ENCODE data around the gene PAK4. TPM values are rescaled to one million over a fixed set of nuclear protein-coding genes. Genes with fewer than 3 reads are reported as not detected.
"Not testable (repeated sequence)": the region's sequence is repeated elsewhere in the genome, so short reads cannot be mapped to it uniquely, and the experiment has no call there.

The PAK4 gene
- total RNA-seq, 1 donor from 2014 or later = 8.5 TPM

DNA sequence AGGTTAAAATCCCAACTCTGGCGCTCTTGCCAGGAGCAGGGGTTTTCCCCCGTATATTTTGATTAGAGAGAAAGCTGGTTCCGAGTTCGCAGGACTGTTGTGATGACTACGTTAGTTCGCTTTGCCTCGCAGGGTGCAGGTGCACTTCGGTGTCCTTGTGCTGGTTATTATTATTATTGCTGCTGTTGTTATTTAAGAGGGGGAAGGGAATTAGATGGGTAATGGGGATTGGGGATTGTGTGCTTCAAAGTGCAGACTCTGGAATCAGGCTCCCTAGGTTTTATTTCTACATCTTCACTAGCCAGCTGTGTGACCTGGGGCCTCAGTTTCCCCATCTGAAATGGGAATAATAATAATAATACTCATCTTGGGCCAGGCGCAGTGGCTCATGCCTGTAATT, 26.2 kb upstream of the PAK4 start:
- no peak for DNase-seq (ENCODE audit: low read depth)

DNA sequence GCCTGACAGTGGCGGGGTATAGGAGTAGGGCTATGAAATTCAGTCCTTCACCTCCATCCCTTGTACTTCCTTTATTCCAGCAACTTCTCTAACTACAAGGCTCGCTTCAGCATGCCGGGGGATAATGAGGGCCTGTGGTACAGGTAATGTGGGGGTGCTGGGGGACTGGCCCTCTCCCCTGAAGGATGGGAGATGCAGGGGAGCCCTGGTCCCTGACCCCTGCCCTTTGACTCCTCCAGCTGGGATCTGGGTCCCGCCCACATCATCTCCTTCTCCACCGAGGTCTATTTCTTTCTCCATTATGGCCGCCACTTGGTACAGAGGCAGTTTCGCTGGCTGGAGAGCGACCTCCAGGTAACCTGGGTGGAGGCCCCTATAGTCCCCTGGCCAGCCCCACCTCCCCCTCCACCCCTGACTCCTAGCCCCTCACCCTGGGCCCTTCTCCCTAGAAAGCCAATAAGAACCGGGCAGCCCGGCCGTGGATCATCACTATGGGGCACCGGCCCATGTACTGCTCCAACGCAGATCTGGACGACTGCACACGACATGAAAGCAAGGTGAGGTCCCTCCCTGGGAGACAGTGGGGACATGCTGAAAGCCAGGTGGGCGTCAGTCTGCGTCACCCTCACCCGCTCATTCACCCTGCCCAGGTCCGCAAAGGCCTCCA, 25.0 kb upstream of the PAK4 start:
- DNase-seq (ENCODE audit: low read depth) = no peak

DNA sequence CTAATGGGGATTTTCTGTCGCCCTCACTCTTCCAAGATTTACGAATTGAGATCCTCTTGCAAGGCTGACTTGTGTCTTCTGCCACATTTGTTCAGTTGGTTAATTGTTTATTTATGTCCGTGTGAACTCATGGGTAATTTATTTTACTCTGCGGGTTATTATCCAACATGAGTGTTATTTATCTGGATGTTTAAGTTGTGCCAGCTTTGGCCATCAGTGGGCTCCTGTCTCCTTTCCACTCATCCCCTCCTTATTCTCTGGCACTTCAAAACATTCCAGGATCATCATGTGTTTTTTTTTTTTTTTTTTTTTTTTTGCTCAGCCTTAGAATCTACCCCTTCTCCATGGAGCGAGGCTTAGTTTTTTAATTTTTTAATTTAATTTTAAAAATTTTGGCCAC, 22.4 kb upstream of the PAK4 start:
- DNase-seq (ENCODE audit: low read depth) = peak; percentile 46

DNA sequence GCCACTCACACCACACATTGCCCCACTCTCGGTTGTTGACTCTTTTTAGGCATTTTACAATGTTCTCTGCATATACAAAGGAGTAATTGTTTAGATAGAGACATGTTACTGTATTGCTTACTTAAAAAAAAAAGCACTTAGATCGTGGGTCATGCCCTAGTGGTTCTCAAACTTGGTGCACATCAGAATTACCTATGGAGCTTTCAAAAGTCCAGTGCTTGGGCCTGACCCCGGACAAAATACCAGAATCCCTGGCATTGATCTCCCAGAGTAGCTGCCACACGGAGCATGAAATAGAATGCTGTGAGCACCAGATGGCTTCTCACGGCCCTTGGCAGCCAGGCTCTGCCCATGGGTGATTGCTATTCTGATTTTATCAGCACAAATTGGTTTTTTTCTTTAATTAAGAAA, 21.4 kb upstream of the PAK4 start:
- DNase-seq (ENCODE audit: low read depth) = no peak

DNA sequence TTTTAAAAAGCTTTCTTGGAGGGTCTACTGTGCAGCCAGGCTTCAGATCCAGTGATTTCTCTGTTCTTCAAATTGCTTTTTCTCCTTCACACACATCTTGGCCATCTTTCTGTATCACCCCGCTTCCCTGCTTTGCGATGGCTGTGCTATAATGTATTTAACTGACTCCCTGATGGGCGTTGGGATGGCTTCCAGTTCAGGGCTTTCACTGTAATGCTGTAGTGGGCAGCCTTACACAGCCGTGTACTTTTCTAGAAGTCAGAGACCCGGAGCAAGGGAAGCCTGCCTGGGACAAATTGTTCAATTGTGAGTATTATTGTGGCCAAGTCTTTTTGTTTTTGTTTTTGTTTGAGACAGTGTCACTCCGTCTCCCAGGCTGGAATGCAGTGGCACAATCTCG, 19.4 kb upstream of the PAK4 start:
- DNase-seq (ENCODE audit: low read depth) = no peak

DNA sequence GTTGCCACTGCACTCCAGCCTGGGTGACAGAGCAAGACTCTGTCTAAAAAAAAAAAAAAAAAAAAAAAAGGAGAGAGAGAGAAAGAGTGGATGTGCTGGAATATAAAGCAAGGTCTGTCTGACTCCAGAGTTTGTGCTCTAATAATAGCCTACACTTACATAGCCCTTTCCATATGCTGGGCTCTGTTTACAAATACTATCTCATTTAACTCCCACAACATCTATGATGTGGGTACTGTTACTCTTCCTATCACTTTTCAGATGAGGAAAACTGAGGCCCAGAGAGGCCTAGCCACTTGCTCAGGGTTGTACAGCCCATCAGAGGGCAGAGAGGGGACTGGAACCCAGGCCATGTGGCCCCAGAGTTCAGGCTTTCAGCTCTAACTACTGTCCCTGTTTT, 15.9 kb upstream of the PAK4 start:
- no peak for DNase-seq (ENCODE audit: low read depth)

DNA sequence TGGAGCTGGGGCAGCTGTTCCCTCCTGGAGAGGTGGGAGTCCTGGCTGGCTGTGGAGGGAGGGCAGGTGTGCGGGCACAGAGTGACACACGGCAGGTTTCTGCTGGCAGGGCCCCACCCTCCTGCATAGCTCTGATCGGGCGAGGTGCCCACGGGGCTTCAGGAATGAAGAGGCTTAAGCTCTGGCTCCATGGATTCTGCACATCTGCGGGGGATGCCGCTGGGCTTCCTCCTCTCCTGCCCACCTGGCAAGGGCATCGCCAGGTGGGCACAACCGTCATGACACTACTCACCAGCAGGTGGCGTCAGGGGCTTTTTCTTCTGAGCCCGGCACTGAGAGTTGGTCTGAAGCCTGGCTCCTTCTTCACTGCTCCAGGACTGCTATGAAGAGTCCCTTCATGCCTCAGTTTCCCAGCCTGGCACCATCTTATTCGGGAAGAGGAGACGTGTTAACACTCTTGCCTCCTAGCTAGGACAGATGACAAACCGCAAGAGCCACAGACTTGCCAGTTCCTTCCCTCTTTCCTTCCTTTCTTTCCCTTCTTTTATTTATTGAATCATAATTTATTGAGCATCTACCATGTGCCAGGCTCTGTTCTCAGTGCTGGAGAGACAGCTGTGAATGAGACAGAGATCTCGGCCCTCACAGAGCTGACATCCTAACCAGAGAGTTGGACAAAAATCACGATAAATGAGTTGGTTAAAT, 15.2 kb upstream of the PAK4 start:
- DNase-seq (ENCODE audit: low read depth) = peak; percentile 39

DNA sequence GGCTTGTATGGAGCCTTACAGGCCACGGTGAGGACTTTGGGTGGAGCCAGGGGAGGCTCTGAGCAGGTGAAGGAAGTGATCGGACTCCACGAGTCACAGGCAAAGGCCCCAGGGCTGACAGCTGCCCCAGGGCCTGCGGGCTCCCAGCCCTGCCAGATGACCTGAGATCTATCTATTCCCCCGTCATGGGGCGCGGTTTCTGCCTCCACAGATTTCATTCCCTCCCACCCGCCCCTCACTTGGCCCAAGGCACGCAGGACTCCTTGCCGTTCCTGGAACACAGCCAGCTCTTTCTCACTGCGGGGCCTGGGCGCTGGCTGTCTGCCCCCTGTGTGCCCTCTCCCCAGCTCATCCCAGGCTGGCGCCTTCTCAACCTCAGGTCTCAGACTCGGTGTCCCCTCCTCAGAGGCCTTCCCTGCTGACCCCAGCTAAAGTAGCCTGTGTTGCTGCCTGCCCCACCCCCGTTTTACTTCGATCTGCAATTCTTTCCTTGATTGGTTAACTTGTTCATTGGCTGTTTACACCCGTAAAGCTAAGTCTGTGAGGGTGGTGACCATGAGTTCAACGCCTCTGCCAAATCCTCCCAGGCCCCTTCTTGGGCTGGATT, 13.9 kb upstream of the PAK4 start:
- DNase-seq (ENCODE audit: low read depth) = peak; percentile 69

DNA sequence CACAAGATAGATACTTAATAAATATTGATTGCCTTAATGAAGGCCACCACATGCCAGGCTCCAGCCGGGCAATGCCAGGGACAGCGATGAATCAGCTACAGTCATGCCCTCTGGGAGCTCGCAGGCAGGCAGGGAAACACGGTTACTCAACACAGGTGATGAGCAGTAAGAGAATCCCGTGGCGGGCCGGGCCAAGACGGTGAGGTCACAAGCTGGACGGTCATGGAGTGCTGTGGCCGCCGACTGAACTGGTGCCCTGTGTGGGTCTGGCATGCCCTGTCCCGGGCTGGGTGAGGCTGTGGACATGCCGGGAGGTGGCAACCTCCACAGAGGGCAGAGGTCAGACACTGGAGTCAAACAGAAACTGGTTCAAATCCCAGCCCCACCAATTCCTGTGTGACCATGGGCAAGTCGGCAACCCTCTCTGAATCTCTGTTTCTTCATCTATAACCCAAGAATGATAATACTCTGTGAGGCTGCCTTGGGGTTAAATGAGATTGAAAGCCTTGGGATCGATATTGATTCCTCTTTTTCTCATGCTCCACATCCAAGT, 13.2 kb upstream of the PAK4 start:
- peak; percentile 56 for DNase-seq (ENCODE audit: low read depth)

DNA sequence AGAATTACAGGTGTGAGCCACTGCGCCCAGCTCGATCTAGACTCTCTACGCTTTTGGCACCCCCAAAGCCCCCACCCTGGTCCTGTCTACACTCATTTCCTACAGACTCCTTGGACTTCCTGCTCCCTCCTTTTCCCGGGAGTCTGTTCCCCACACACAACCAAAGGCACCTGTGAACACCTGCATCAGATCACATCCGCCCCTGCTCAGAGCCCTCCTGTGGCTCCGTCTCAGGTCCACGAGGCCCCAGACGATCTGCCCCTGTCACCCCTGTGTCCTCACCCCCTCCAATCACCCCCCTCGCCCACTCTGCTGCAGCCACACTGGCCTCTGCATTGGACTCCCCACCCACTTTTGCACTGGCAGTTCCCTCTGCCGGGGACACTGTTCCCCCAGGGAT, 12.4 kb upstream of the PAK4 start:
- no peak for DNase-seq (ENCODE audit: low read depth)

DNA sequence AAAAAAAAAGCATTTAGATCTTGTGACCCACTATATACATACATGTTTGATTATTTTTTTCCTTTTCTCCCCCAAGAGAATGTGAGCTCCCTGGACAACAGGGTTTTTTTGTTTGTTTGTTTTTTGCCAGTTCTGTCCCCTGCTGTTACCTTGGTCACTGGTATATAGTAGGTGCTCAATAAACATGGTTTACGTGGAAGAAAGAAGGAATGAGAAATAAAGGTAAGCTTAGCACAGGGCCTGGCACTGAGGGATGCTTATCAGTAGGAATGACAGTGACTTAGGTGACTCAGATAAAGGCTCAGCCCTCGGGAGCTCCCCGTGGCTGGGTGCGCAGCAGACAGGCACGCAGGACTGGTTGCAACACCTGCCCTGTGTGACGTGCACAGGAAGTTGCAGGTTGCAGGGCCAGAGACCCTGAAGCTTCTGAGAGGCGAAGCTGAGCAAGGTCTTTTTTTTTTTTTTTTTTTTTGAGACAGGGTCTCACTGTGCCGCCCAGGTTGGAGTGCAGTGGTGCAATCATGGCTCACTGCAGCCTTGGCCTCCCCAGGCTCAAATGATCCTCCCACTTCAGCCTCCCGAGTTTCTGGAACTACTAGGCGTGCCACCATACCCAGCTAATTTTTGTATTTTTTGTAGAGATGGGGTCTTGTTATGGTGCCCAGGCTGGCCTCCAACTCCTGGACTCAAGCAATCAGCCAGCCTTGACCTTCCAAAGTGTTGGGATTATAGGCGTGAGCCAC, 10.3 kb upstream of the PAK4 start:
- no peak for DNase-seq (ENCODE audit: low read depth)

DNA sequence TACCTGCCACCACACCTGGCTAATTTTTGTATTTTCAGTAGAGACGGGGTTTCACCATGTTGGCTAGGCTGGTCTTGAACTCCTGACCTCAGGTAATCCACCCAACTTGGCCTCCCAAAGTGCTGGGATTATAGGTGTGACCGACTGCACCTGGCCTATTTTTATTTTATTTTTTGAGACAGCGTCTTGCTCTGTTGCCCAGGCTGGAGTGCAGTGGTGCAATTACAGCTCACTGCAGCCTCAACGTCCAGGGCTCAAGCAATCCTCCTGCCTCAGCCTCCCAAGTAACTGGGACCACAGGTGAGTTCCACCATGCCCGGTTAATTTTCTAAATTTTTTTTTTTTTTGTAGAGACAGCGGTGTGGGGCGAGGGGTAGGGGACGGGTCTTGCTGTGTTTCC, 8.6 kb upstream of the PAK4 start:
- not testable (repeated sequence) for DNase-seq (ENCODE audit: low read depth)

DNA sequence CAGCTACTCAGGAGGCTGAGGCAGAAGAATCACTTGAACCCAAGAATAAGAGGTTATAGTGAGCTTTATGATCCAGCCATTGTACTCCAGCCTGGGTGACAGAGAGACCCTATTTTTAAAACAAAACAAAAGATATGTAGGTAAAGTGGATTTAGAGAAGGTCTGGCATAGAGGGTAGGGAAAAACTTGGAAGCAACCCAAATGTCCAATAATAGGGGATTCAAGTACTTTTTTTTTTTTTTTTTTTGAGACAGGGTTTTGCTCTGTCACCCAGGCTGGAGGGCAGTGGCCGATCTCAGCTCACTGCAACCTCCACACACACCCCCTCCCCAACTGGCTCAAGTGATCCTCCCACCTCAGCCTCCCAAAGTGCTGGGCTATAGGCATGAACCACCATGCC, 5.8 kb upstream of the PAK4 start:
- DNase-seq (ENCODE audit: low read depth) = no peak

DNA sequence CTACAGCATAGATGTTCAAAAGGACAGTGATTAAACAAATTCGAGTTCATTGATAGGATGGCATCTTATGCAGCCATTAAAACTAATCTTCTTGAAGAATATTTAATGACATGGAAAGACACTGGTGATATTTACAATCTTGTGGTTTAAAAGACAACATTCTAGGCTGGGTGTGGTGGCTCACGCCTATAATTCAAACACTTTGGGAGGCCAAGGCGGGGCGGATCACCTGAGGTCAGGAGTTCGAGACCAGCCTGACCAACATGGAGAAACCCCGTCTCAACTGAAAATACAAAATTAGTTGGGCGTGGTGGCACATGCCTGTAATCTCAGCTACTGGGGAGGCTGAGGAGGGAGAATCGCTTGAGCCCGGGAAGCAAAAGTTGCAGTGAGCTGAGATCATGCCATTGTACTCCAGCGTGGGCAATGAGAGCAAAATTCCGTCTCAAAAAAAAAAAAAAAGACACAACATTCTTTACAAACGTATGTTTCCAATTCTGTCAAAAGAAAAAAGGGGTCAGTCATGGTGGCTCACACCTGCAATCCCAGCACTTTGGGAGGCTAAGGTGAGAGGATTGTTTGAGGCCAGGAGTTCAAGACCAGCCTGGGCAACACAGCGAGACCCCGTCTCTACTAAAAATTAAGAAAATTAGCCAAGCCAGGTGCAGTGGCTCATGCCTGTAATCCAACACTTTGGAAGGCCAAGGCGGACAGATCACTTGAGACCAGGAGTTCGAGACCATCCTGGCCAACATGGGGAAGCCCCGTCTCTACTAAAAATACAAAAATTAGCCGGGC, 2.5 kb upstream of the PAK4 start:
- DNase-seq (ENCODE audit: low read depth) = no peak

DNA sequence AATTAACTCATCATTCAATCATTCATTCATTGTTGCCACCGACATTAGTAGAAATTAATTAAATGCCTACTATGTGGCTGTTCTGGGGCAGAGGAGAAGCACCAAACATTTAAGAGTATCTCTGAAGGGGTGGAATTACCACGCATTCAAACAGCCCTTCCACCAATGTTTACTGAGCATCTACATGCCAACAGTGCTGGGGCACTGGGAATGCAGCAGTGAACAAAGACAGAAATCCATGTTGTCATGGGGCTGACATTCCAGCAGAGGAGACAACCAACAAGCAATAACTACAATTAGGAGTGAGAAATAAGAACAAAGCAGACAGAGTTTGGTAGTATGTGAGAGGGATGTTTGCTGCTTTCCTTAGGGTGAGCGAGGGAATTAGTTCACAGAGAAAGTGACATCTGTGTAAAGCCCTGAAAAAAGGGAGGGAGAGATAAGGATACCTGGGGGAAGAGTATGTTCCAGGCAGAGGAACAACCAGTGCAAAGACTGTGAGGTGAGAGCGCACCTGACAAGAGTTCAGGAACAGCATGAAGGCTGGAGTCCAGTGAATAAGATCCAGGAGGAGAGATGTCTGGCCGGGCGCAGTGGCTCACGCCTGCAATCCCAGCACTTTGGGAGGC, 1.3 kb upstream of the PAK4 start:
- DNase-seq (ENCODE audit: low read depth) = no peak

DNA sequence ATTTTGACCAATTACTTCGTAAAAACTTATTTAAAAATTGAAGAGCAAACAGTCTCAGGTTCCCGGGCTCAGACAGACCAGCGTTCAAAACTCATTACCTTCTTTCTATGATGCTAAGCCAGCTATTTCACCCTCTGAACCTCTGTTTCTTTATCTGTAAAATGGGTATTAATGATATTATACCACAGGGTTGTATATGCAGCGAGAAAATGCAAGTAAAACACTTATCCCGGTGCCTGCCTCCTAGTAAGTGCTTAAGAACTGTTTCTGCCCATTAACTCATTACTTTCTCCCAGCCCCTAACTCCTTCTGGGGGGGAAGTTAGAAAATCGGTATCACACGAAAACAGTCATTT, 410 bp upstream of the PAK4 start:
- no peak for DNase-seq (ENCODE audit: low read depth)

DNA sequence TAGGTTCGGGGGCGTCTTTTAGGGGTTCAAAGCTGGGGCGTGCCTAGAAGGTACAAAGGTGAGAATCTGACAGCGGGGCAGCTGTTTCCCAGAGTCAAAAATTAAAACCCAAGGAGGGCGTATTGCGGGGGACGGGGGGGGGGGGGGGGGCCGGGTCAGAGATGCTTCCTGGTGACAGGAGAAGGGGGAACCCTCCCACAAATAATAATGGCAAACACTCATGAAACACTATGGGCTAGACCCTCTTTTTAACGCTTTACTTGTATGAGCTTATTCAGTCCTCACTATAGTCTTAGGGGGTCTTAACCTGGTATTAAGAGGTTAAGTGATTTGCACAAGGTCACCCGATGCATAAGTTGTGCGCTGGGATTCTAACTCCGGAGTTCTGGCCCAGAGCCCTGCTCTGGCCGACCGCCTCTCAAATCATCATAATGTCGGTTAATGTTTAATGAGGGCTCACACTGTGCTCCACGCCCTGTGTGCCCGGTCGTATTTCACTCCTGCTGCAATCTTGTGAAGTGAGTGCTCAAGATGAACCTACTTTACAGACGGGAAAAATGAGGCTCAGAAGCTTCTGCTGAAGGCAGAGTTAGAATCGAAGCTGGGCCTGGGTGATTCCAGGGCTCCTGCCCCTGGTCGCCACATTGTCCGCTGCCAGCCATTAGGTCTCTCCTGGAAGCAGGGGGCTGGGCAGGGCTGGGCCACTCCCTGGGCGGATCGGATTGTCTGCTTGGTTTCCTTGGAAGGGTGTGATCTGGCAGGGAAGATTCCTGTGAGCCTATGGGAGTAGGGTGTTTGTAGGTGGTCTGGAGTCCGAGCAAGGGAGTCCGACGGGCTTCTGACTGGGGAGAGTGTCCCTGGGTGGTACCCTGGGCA, 964 bp downstream of the PAK4 start:
- no peak for DNase-seq (ENCODE audit: low read depth)

DNA sequence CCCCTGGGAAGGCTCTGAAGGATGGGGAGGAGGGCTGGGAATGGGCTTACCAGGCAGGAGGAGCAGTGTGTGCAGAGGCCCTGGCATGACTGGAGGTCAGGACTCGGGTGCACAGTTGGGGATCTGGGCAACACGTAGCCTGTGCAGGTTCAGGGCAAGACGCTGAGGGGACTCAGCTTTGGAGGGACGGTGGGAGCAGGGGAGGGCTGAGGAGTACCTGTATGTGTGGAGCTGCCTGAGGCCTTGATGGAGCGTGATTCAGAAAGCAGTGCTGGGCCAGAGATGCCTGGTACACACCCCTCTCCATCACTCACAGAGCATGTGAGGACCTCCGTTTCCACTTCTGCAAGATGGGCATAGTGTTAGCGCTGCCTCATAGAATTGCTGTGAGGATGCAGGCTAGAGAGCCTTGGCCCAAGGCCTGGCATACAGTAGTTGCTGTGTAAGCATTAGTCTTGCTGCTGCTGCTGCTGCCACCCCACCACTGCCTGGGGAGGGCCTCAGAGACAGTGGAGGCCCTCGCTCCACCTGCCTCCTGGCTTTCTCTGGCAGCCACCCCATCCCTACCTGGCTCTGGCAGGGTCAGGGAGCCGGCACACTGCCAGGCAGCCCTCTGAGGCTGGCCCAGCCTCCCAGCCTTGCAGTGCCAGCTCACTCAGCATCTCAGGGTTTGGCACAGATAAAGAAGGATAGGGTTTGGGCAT, 2.4 kb downstream of the PAK4 start:
- no peak for DNase-seq (ENCODE audit: low read depth)

DNA sequence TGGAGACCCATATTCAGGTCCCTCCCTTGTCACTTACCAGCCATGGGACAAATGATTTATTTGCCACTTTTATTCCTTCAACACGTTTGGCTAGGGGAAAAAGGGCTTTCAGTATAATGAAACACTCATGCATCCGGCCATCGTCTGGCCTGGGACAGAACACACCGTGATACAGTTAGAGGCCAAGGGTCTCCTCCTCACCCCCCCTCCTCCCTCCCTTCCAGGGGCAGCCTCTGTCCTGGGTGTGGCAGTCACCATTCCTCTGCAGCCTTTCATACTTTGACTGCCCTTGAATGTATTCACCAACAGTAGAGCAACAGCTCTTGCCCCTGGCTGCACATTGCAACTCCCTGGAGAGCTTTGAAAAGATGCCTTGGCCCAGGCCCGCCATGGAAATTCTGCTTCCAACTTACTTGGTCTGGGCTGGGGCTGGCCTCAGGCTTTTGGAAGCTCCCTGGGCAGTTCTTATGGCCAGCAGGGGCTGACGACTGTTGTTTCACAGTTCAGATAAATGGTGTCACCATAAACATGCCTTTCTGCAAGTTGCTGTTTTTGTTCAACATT, 3.0 kb downstream of the PAK4 start:
- DNase-seq (ENCODE audit: low read depth) = no peak

Measured in myocyte (in vitro differentiated cells).